ENCODE measurements around the gene FBXO24. TPM values are rescaled to one million over a fixed set of nuclear protein-coding genes. Genes with fewer than 3 reads are reported as not detected.

The FBXO24 gene
- total RNA-seq, 1 donor from 2014 or later, result 1.0 TPM

DNA sequence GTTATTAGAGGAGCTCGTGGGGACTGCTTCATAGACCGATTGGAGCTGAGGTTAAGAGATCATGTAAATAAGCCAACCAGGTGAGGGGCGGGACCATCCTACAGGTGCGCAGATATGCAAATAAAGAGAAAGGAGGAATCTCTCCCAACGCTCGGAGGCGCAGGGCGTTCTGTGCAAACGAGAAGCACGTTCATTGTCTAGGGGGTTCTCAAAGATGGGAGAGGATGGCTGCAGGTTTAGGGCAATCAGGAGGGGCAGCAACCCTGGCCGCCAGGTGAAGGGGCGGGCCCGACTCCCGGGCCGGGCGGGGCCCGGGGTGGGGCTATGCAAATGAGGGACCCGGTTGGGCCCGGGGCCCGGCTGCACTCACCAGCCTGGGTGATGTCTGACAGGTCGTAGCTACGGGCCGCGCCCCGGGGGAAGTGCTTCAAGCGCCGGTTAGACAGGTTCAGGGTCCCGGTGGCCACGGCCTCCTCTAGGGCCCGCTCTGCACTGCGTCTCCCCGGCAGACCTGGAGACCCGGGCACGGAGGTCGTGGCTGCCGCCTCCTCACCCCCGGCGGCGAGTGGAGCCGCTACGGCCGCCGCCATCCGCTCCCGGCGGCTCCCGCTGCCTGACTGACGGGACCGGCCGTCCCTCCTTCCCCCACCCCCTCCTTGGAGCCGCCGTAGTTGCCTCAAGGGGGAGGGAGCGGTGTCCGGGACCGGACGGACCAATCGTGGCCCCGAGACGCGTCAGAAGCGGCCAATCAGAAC is 440 bp upstream of the FBXO24 start, which contains the start of gene LRCH4:
Gene LRCH4 (minus strand): TSS at position 619 of the 755 bp plus-strand sequence. CDS start 29 bp downstream, at position 590.
- peak; percentile 79 for DNase-seq (ENCODE audit: low spot score)
- ATAC-seq, result peak; percentile 62

GRCh38 chr7:100588438-100588837 is 2.3 kb downstream of the FBXO24 start:
- no peak for ATAC-seq
- no peak for DNase-seq (ENCODE audit: low spot score)

GRCh38 chr7:100589341-100589947 is 3.3 kb downstream of the FBXO24 start:
- ATAC-seq (no peak), DNase-seq (ENCODE audit: low spot score) (no peak)

DNA sequence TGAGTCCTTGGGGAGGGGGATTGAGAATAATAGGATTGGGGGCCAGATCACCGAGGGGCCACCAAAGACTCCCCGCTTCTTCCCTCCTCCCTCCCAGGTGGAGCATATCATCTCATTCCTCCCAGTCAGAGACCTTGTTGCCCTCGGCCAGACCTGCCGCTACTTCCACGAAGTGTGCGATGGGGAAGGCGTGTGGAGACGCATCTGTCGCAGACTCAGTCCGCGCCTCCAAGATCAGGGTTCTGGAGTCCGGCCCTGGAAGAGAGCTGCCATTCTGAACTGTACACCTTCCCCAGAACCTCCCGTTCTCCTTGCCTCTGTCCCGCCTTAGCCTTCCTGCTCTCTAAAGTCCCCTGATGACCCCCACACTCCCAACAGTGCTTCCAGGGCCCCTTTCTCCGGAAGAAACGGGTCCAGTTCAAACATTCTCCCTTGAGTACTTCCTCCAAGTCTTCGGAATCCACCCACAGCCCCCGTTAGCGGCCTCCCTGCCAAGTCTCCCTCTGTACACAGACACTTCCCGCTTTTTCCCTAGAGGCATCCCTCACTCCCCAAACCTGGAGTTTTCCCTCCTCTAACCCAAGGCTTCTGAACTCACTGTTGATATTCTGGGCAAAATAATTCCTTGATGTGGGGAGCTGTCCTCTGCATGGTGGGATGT is 4.1 kb downstream of the FBXO24 start:
- DNase-seq (ENCODE audit: low spot score), result no peak
- no peak for ATAC-seq

GRCh38 chr7:100591596-100591995 is 5.5 kb downstream of the FBXO24 start:
- ATAC-seq, result no peak
- no peak for DNase-seq (ENCODE audit: low spot score)

GRCh38 chr7:100595188-100595587 is 9.1 kb downstream of the FBXO24 start:
- no peak for ATAC-seq
- DNase-seq (ENCODE audit: low spot score), result no peak

- no peak for DNase-seq (ENCODE audit: low spot score)
- ATAC-seq, result no peak
Observed at GRCh38 chr7:100598425-100598824, 12.3 kb downstream of the FBXO24 start.

DNA sequence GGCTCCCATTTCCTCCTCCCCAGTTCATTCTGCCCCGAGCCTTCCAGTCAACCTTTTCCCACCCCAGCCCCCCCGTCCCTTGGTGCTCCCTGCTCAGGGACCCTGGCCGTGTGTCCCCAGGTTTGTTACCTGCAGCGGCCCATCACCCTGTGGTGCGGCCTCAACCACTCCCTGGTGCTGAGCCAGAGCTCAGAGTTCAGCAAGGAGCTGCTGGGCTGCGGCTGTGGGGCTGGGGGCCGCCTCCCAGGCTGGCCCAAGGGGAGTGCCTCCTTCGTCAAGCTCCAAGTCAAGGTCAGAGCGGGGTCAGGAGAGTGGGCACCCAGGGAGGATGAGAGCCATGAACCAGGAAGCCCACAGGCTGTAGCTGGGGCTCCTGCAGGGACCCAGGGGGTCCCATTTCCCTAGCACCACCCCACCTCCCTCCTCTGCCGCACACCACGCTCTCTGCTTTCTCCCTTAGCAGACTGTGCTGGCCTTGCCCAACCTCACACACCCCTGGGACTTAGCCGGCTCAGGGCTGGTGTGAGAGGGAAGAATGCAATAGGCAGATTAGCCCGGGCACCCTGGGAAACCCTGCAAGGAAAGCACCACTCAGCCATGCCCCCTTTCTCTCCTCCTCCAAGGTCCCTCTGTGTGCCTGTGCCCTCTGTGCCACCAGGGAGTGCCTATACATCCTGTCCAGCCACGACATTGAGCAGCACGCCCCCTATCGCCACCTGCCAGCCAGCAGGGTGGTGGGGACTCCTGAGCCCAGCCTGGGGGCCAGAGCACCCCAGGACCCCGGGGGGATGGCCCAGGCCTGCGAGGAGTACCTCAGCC is 14.0 kb downstream of the FBXO24 start:
- DNase-seq (ENCODE audit: low spot score) (no peak), ATAC-seq (no peak)

GRCh38 chr7:100600730-100601038 is 14.6 kb downstream of the FBXO24 start:
- ATAC-seq (no peak), DNase-seq (ENCODE audit: low spot score) (no peak)

DNA sequence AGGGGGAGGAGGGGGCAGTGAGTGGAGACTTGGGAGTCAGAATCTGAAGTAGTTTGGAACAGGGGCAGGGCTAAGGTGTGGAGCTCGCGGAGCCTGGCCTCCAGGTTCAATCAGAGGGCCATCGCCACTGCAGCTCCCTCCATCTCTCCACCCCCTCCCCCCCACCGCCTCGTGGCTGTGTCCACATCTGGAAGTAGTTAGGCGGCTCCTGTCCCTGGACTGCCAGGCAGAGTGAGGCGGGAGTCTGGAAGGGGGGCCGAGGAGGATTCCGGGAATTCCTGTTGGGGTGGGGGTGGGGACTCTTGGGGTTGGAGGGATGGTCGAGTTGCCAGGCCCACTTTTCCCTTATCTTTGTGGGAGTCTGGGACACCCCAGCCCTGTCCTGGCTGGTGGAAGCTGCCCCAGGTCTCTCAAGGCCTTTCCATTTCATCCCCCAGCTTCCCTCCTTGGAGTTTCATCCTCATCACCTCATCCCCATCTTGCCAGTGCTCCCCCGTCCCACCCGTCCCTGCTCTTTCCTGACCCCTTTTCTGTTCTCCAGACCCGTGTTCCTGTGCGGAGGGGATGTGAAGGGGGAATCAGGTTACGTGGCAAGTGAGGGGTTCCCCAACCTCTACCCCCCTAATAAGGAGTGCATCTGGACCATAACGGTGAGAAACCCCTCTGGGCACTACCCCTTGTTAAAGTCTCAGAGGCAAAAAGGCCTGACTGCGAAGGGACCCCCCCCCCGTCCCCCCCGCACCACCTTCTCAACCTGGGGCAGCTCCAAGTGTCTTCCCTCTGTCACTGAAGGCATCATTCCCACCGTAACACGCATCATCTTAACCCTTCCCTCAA is 17.0 kb downstream of the FBXO24 start:
- DNase-seq (ENCODE audit: low spot score), result no peak
- no peak for ATAC-seq

GRCh38 chr7:100603726-100604027 is 17.5 kb downstream of the FBXO24 start:
- DNase-seq (ENCODE audit: low spot score) (no peak), ATAC-seq (no peak)

- ATAC-seq (peak; percentile 70), DNase-seq (ENCODE audit: low spot score) (peak; percentile 77)
Observed at GRCh38 chr7:100604028-100604975, 18.2 kb downstream of the FBXO24 start.

GRCh38 chr7:100604976-100605911 is 19.1 kb downstream of the FBXO24 start:
- ATAC-seq (peak; percentile 54), DNase-seq (ENCODE audit: low spot score) (peak; percentile 80)

DNA sequence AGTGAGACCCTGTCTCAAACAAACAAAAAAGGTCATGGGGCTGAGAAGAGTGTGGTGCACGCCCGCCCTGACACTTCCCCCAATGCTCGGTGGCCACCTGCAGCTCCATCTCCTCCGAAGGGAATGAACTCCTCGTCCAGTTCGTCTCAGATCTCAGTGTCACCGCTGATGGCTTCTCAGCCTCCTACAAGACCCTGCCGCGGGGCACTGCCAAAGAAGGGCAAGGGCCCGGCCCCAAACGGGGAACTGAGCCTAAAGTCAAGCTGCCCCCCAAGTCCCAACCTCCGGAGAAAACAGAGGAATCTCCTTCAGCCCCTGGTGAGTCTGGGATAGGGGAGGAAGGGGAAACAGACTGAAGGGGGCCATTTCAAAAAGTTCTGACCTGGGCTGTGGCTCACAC is 20.2 kb downstream of the FBXO24 start:
- ATAC-seq, result no peak
- no peak for DNase-seq (ENCODE audit: low spot score)

- DNase-seq (ENCODE audit: low spot score) (no peak), ATAC-seq (no peak)
Observed at GRCh38 chr7:100607111-100607510, 21.0 kb downstream of the FBXO24 start.

DNA sequence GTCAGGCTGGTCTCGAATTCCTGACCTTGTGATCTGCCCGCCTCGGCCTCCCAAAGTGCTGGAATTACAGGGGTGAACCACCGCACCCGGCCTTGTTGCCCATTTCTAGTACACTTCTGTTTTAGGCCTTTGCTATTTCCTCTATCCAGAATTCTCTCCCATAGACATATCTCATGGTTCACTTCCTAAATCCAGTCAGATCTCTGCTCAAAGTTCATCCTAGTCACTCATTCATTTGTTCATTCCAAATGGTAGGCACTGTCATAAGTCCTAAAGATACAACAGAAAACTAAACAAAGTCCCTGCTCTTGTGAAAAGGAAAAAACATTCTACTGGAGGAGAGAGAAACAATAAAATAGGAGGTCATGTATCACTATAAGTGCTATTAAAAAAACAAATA is 23.8 kb downstream of the FBXO24 start:
- ATAC-seq (no peak), DNase-seq (ENCODE audit: low spot score) (no peak)

DNA sequence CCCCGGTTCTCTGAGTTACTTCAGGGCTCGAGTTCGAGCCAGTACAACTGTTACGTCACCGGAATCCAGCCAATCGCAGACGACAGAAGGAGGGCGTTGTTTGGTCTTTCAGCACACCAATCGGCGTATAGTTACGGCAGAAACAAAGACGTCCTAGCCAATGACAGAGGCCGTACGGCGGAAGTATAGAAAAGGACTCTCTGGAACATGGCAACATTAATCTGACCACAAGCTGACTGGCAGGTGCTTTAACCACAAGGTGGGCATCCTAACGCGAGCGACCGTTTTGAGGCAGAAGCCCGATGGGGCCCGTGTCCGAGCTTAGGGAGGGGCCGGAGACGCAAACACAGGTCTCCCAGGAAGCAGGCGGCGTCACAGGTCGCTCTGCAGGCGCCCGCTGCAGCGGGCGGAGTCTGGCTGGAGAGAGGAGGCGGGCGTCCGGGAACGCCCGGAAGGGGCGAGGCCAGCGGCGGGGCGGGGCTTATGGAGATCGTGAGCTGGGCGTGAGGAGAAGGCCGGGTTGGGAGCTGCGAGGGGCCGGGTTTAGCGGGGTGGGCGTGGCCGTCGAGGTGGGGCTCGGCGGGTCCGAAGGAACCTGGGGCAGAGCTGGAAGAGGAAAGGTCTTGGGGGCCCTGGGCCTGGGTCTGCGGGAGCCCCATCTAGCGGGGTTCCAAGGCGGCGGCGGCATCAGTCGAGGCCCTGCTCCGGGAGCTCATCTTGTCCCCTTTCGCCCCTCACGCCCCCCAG is 26.0 kb downstream of the FBXO24 start, which contains the start of gene MOSPD3:
Gene MOSPD3 (plus strand): TSS at position 558 of the 747 bp plus-strand sequence. CDS start 252 bp downstream, outside the sequence.
- DNase-seq (ENCODE audit: low spot score), result peak; percentile 99
- ATAC-seq, result peak; percentile 92

Data from left lobe of liver (tissue), 2 donors.